Keratinocyte (primary cell): Measurements from ENCODE around the gene LILRA6. TPM values are rescaled to one million over a fixed set of nuclear protein-coding genes. Genes with fewer than 3 reads are reported as not detected.
"Not testable (repeated sequence)": the region's sequence is repeated elsewhere in the genome, so short reads cannot be mapped to it uniquely, and the experiment has no call there.

Experiments
- DNase-seq: peaks from one replicate; pipeline ENCODE4 v3.0.0-alpha.2; 2011; ENCODE audit warnings: low read depth, missing footprints, low spot score
- FAIRE-seq: peaks from 2 replicates; lab custom pipeline; 2011; peaks lifted over from hg19 to GRCh38; lab: Jason Lieb, UNC
- H2AFZ ChIP-seq: 2 replicates; pipeline ENCODE4 v1.6.0; 2012; ENCODE audit warnings: low read length, control low read depth, inconsistent platforms; ENCODE audit not compliant: control insufficient read depth
- H3K27ac ChIP-seq: 2 replicates; pipeline ENCODE4 v1.5.1; 2011; ENCODE audit warnings: low read length; ENCODE audit not compliant: control insufficient read depth, insufficient read depth
- H3K27me3 ChIP-seq: 3 replicates; pipeline ENCODE4 v1.6.0; 2011; ENCODE audit warnings: low read length; ENCODE audit not compliant: control insufficient read depth, insufficient read depth; ENCODE audit errors: extremely low read depth
- H3K36me3 ChIP-seq, 2 experiments: 2 replicates in 1 of 2; 3 replicates in 1 of 2; pipeline ENCODE4 v1.5.1; 2011; ENCODE audit warnings: low read length in 2 of 2, mild to moderate bottlenecking in 1 of 2; ENCODE audit not compliant: control insufficient read depth in 2 of 2, insufficient read depth in 2 of 2; ENCODE audit errors: extremely low read depth in 1 of 2
- H3K4me1 ChIP-seq: 3 replicates; pipeline ENCODE4 v1.5.1; 2011; ENCODE audit warnings: low read length; ENCODE audit not compliant: control insufficient read depth, insufficient read depth; ENCODE audit errors: extremely low read depth
- H3K4me2 ChIP-seq: 3 replicates; pipeline ENCODE4 v1.6.0; 2011; ENCODE audit warnings: low read depth, low read length; ENCODE audit not compliant: control insufficient read depth, insufficient read depth; ENCODE audit errors: extremely low read depth
- H3K4me3 ChIP-seq, 3 experiments: fragments of 200-600 bp in 1 of 3; sonication (generic) in 1 of 3; 2 replicates in 2 of 3; 3 replicates in 1 of 3; pipeline ENCODE4 v1.5.1; 2011 to 2016; ENCODE audit warnings: low read length in 3 of 3, mild to moderate bottlenecking in 3 of 3, control low read depth in 2 of 3, inconsistent platforms in 1 of 3, low read depth in 1 of 3, mixed read lengths in 1 of 3, mixed run types in 1 of 3, moderate library complexity in 1 of 3; ENCODE audit not compliant: control insufficient read depth in 2 of 3, insufficient read depth in 2 of 3; ENCODE audit errors: extremely low read depth in 1 of 3
- H3K79me2 ChIP-seq: 2 replicates; pipeline ENCODE4 v1.6.0; 2012; ENCODE audit warnings: low read length; ENCODE audit not compliant: control insufficient read depth, insufficient read depth
- H3K9ac ChIP-seq: 3 replicates; pipeline ENCODE4 v1.6.0; 2011; ENCODE audit warnings: low read length; ENCODE audit not compliant: control insufficient read depth, insufficient read depth; ENCODE audit errors: extremely low read depth
- H3K9me1 ChIP-seq: 3 replicates; pipeline ENCODE4 v1.6.0; 2011; ENCODE audit warnings: low read length; ENCODE audit not compliant: control insufficient read depth, insufficient read depth; ENCODE audit errors: extremely low read depth
- H3K9me3 ChIP-seq: 2 replicates; pipeline ENCODE4 v1.5.1; 2012; ENCODE audit warnings: low read depth, low read length; ENCODE audit not compliant: control insufficient read depth
- H4K20me1 ChIP-seq: 3 replicates; pipeline ENCODE4 v1.6.0; 2011; ENCODE audit warnings: low read length; ENCODE audit not compliant: control insufficient read depth, insufficient read depth; ENCODE audit errors: extremely low read depth
- CTCF ChIP-seq, 3 experiments: IDR thresholded peaks in 1 of 3; conservative IDR thresholded peaks in 1 of 3; optimal IDR thresholded peaks in 1 of 3; 2 replicates in 2 of 3; 3 replicates in 1 of 3; pipeline versions ENCODE3 to v1.5.1; 2011; ENCODE audit warnings: low read length in 3 of 3, mild to moderate bottlenecking in 3 of 3, moderate library complexity in 2 of 3, control low read depth in 1 of 3, inconsistent platforms in 1 of 3; ENCODE audit not compliant: insufficient read depth in 2 of 3; ENCODE audit errors: extremely low read depth in 1 of 3
- EZH2 ChIP-seq: IDR thresholded peaks from one replicate; pipeline ENCODE4 v1.6.1; 2012; ENCODE audit warnings: inconsistent platforms, mild to moderate bottlenecking, low read length, moderate library complexity
- dilution Hi-C: fragments of 300-500 bp; cut with MboI; formaldehyde crosslinking; loops from one replicate; pipeline ENCODE4 v1.7.0; 2020; ENCODE audit warnings: low sequenced_read_pairs; ENCODE audit not compliant: extremely low pct_ligation_motif_present
- polyA plus RNA-seq, 5 experiments: library from polyadenylated mRNA; depleted of rRNA in 3 of 5; stranded (reverse) in 3 of 5; stranded (forward) in 1 of 5; unstranded in 1 of 5; fragments of >200 nt; gene quantifications; 1 replicate in 1 of 5; 2 replicates in 3 of 5; 3 replicates in 1 of 5; pipeline versions ENCODE4 v1.2.1 to v1.2.3, GENCODE V29; 2011 to 2012; ENCODE audit warnings: missing spikeins in 2 of 5, low read depth in 1 of 5, low replicate concordance in 1 of 5

LILRA6 gene
- polyA plus RNA-seq, 1 donor (not counting 4 experiments of a cell fraction or from before 2014, with no cell fraction given), result not detected

- Histone ChIP-seq H3K79me2 (no peaks in the 10 kb centered on the region), H3K27me3 (no peaks in the 10 kb centered on the region), H3K4me1 (no peaks in the 10 kb centered on the region), H3K4me2 (no peak overlapping the region), H3K9ac (no peak overlapping the region), H3K4me3 (no peak overlapping the region), H4K20me1 (no peaks in the 10 kb centered on the region), H2AFZ (no peak overlapping the region), H3K27ac (no peak overlapping the region), H3K9me3 (no peaks in the 10 kb centered on the region), H3K36me3 (no peaks in the 10 kb centered on the region), H3K9me1 (no peaks in the 10 kb centered on the region)
- TF ChIP-seq CTCF (optimal IDR thresholded peaks at IDR 0.05 in 1 of 3, IDR thresholded peaks at IDR 0.05 in 1 of 3, conservative IDR thresholded peaks at IDR 0.05 in 1 of 3; ENCODE audit: extremely low read depth in 1 of 3, insufficient read depth in 2 of 3, low read length in 3 of 3), result no peak
- no peak for TF ChIP-seq EZH2
- dilution Hi-C loops, result no loop called here
- DNase-seq, result no peak
- FAIRE-seq, result no peak
These were observed 36.9 kb upstream of the LILRA6 start for GRCh38 chr19:54279406-54279962.

GRCh38 chr19:54278571-54279195 is 36.1 kb upstream of the LILRA6 start:
- H3K9me1 ChIP-seq, DNase-seq, H3K36me3 ChIP-seq, H3K27me3 ChIP-seq, H3K4me3 ChIP-seq, H3K4me1 ChIP-seq, H3K27ac ChIP-seq, dilution Hi-C loops, H3K4me2 ChIP-seq, H2AFZ ChIP-seq, H4K20me1 ChIP-seq, H3K9me3 ChIP-seq, H3K79me2 ChIP-seq, FAIRE-seq, H3K9ac ChIP-seq: not testable (repeated sequence)

DNA sequence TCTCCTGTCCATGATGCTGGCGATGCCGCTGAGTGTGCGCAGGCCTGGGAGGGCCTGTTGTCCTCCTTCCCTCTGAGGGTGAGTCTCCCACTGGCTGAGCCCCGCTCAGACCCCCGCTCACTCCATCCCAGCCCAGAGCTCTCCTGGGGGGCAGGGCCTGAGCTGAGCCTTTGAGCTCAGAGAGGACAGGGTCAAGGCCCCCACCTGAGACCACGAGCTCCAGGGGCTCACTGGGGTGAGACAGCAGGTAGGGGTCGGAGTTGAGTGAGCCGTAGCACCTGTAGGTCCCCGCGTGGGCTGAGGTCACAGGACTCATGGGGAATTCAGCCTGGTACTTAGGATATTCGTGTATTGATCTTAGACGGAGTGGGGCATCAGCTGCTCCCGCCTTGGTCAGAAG is 35.5 kb upstream of the LILRA6 start:
- DNase-seq, H3K4me3 ChIP-seq, H2AFZ ChIP-seq, dilution Hi-C loops, H3K9me1 ChIP-seq, H3K9me3 ChIP-seq, H3K4me2 ChIP-seq, H3K9ac ChIP-seq, H3K36me3 ChIP-seq, FAIRE-seq, H3K79me2 ChIP-seq, H3K4me1 ChIP-seq, H3K27ac ChIP-seq, H3K27me3 ChIP-seq, H4K20me1 ChIP-seq: not testable (repeated sequence)

- H2AFZ ChIP-seq, H3K4me3 ChIP-seq, H4K20me1 ChIP-seq, FAIRE-seq, H3K79me2 ChIP-seq, H3K4me2 ChIP-seq, H3K9me1 ChIP-seq, H3K9me3 ChIP-seq, H3K9ac ChIP-seq, H3K4me1 ChIP-seq, H3K27me3 ChIP-seq, DNase-seq, H3K27ac ChIP-seq, H3K36me3 ChIP-seq, dilution Hi-C loops: not testable (repeated sequence)
These were observed 34.6 kb upstream of the LILRA6 start for GRCh38 chr19:54277111-54277615.
